Measurements from ENCODE around the gene ADAP2.

Gene ADAP2, protein sequence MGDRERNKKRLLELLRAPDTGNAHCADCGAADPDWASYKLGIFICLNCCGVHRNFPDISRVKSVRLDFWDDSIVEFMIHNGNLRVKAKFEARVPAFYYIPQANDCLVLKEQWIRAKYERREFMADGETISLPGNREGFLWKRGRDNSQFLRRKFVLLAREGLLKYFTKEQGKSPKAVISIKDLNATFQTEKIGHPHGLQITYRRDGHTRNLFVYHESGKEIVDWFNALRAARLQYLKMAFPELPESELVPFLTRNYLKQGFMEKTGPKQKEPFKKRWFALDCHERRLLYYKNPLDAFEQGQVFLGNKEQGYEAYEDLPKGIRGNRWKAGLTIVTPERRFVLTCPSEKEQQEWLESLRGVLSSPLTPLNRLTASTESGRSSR

DNA sequence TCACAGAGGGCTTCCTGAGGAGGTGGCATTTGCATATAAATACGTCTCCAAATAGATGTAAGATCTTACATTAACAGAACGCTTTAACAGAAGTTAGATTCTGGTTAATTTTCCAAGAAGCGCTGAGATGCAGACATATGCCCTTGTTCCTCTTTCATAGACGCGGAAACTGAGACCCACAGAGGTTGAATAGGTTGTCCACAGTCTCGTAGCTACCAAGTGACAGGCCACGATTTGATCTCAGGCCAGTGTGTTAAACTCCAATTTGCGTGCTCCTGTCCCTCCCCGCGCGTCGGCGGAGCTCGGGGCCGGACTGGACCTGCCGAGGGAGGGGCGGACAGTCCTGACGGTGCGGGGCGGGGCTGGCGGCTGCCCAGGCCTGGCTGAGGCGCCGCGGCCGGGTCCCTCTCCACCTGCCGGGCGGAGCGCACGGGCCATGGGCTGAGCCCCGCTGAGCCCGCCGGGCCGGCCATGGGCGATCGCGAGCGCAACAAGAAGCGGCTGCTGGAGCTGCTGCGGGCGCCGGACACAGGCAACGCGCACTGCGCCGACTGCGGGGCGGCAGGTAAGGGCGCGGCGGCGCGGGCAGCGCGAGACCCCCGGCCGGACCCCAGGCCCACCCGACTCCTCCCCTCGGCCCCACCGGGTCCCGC is at the start of gene ADAP2:
TSS of gene ADAP2 (plus strand) at position 402 of the 653 bp plus-strand sequence. CDS start at position 472, 70 bp downstream.
- Histone ChIP-seq H3K79me2 (ENCODE audit: insufficient read depth, low read depth) (no peaks in the 10 kb centered on the region), H3K4me3 (IDR thresholded peaks at IDR 0.05; ENCODE audit: insufficient read depth, low read depth, low read length) (no peak within 1 kb of the TSS), H4K20me1 (ENCODE audit: insufficient read depth) (no peaks in the 10 kb centered on the region), H3K4me2 (no peak within 1 kb of the TSS), H3K9ac (no peak within 1 kb of the TSS), H3K27me3 (ENCODE audit: insufficient read depth, low read depth) (no peaks in the 10 kb centered on the region), H3K4me1 (ENCODE audit: low read depth, poor library complexity, severe bottlenecking) (peaks cover 5% of the 10 kb centered on the region), H3K27ac (no peak within 1 kb of the TSS), H3K36me3 (ENCODE audit: insufficient read depth) (no peaks in the 10 kb centered on the region), H2AFZ (ENCODE audit: low read depth) (no peak within 1 kb of the TSS)
- TF ChIP-seq CTCF (conservative IDR thresholded peaks at IDR 0.05; ENCODE audit: low read depth, low read length): no peak

DNA sequence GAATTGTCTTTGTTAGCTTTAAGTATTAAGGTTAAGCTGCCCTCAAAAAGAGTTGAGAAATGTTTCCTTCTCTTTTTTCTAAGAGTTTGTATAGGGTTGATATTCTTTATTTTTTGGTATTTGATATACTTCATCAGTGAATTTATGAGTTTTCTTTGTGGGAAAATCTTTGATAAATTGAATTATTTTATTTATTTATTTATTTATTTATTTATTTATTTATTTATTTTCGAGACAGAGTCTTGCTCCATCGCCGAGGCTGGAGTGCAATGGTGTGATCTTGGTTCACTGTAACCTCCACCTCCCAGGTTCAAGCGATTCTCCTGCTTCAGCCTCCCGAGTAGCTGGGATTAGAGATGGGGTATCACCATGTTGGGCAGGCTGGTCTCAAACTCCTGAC is 35.6 kb upstream of the ADAP2 start:
- H3K79me2 ChIP-seq (ENCODE audit: insufficient read depth, low read depth): no peaks in the 10 kb centered on the region
- TF ChIP-seq CTCF (conservative IDR thresholded peaks at IDR 0.05; ENCODE audit: low read depth, low read length): no peak
- no peaks in the 10 kb centered on the region for H4K20me1 ChIP-seq (ENCODE audit: insufficient read depth)
- H3K36me3 ChIP-seq (ENCODE audit: insufficient read depth): peaks cover 4% of the 10 kb centered on the region; the same call in 1 of the 2 replicates
- no peaks in the 10 kb centered on the region for H3K27me3 ChIP-seq (ENCODE audit: insufficient read depth, low read depth)
- no peak overlapping the region for H3K9ac ChIP-seq
- H3K4me3 ChIP-seq (IDR thresholded peaks at IDR 0.05; ENCODE audit: insufficient read depth, low read depth, low read length): no peak overlapping the region
- H3K4me2 ChIP-seq: no peak overlapping the region
- no peak overlapping the region for H2AFZ ChIP-seq (ENCODE audit: low read depth)
- no peak overlapping the region for H3K27ac ChIP-seq
- H3K4me1 ChIP-seq (ENCODE audit: low read depth, poor library complexity, severe bottlenecking): no peaks in the 10 kb centered on the region

DNA sequence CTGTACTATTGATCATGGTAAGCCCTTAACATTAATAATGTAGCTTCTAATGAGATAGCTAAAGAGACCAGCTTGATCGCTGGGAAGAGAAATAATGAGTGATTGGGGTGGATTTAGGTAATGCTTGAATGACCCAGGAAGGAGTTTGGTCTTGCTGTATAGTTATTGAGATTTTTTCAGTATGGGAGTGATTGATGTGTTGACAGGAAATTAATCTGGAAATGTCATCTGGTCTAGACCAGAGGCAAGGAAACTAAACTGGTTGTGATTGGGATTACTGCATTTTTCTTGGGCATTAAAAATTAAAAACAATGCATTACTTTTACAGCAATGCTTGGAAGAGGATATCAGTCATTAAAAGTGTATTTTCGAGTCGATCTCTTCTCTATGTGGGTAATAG is 27.5 kb upstream of the ADAP2 start:
- no peak overlapping the region for H3K27ac ChIP-seq
- no peak overlapping the region for H2AFZ ChIP-seq (ENCODE audit: low read depth)
- H3K27me3 ChIP-seq (ENCODE audit: insufficient read depth, low read depth): no peaks in the 10 kb centered on the region
- H3K4me1 ChIP-seq (ENCODE audit: low read depth, poor library complexity, severe bottlenecking): no peaks in the 10 kb centered on the region
- H3K36me3 ChIP-seq (ENCODE audit: insufficient read depth): peaks cover 8% of the 10 kb centered on the region; the same call in 1 of the 2 replicates
- no peaks in the 10 kb centered on the region for H3K79me2 ChIP-seq (ENCODE audit: insufficient read depth, low read depth)
- no peaks in the 10 kb centered on the region; the same call in 1 of the 2 replicates for H4K20me1 ChIP-seq (ENCODE audit: insufficient read depth)
- TF ChIP-seq CTCF (conservative IDR thresholded peaks at IDR 0.05; ENCODE audit: low read depth, low read length): no peak
- no peak overlapping the region for H3K4me2 ChIP-seq
- no peak overlapping the region for H3K9ac ChIP-seq
- H3K4me3 ChIP-seq (IDR thresholded peaks at IDR 0.05; ENCODE audit: insufficient read depth, low read depth, low read length): no peak overlapping the region

GRCh38 chr17:30897311-30897710 is 24.4 kb upstream of the ADAP2 start:
- Histone ChIP-seq H4K20me1 (ENCODE audit: insufficient read depth) (no peaks in the 10 kb centered on the region; the same call in 1 of the 2 replicates), H3K9ac (no peak overlapping the region), H3K27me3 (ENCODE audit: insufficient read depth, low read depth) (no peaks in the 10 kb centered on the region), H3K79me2 (ENCODE audit: insufficient read depth, low read depth) (no peaks in the 10 kb centered on the region), H3K27ac (no peak overlapping the region), H3K4me2 (no peak overlapping the region), H3K4me1 (ENCODE audit: low read depth, poor library complexity, severe bottlenecking) (no peaks in the 10 kb centered on the region), H2AFZ (ENCODE audit: low read depth) (no peak overlapping the region), H3K4me3 (IDR thresholded peaks at IDR 0.05; ENCODE audit: insufficient read depth, low read depth, low read length) (no peak overlapping the region), H3K36me3 (ENCODE audit: insufficient read depth) (peaks cover 11% of the 10 kb centered on the region; the same call in 1 of the 2 replicates)
- no peak for TF ChIP-seq CTCF (conservative IDR thresholded peaks at IDR 0.05; ENCODE audit: low read depth, low read length)

All from KMS-11 (cell line).